ENCODE data around the gene AFAP1L2. TPM values are rescaled to one million over a fixed set of nuclear protein-coding genes. Genes with fewer than 3 reads are reported as not detected.

AFAP1L2 gene
- total and polyA plus RNA-seq, 7 donors = 0.75 to 3.6 (median 1.7) TPM

GRCh38 chr10:114364726-114365125 is 39.6 kb downstream of the AFAP1L2 start:
- ATAC-seq = no peak
- 62 to 72% (median 72%) methylated on average over 4 of the region's 4 CpGs for WGBS, 3 donors
- H3K27me3 ChIP-seq (ENCODE audit: insufficient read depth in 3 of 3, low read length in 2 of 3) = peaks cover 0 to 12% (median 2%) of the 10 kb centered on the region in 3 donors
- no peak overlapping the region for H3K27ac ChIP-seq
- intact Hi-C loops (cut with DNase I) = no loop called here
- H3K4me1 ChIP-seq = no peaks in the 10 kb centered on the region
- TF ChIP-seq CTCF (IDR thresholded peaks at IDR 0.05) = no peak
- H3K36me3 ChIP-seq (ENCODE audit: insufficient read depth in 1 of 2, low read depth in 1 of 2) = no peaks in the 10 kb centered on the region
- no peak for DNase-seq
- no peaks in the 10 kb centered on the region for H3K9me3 ChIP-seq
- H3K4me3 ChIP-seq = no peak overlapping the region

GRCh38 chr10:114363745-114364454 is 40.4 kb downstream of the AFAP1L2 start:
- ATAC-seq (no peak), DNase-seq (no peak)
- H3K27ac ChIP-seq = no peak overlapping the region
- H3K27me3 ChIP-seq (ENCODE audit: insufficient read depth in 3 of 3, low read length in 2 of 3) = peaks cover 0 to 12% (median 2%) of the 10 kb centered on the region in 3 donors
- no peaks in the 10 kb centered on the region for H3K36me3 ChIP-seq (ENCODE audit: insufficient read depth in 1 of 2, low read depth in 1 of 2)
- no peak overlapping the region for H3K4me3 ChIP-seq
- H3K9me3 ChIP-seq = no peaks in the 10 kb centered on the region
- intact Hi-C loops (cut with DNase I) = no loop called here
- TF ChIP-seq CTCF (IDR thresholded peaks at IDR 0.05) = no peak
- no peaks in the 10 kb centered on the region for H3K4me1 ChIP-seq
- 52 to 70% (median 58%) methylated on average over 4 of the region's 4 CpGs for WGBS, 3 donors

- WGBS, 3 donors = 40 to 64% (median 42%) methylated on average over 16 of the region's 16 CpGs
Observed at GRCh38 chr10:114362826-114363355, 41.4 kb downstream of the AFAP1L2 start.

GRCh38 chr10:114359953-114360345 is 44.4 kb downstream of the AFAP1L2 start:
- no peak for ATAC-seq
- Histone ChIP-seq H3K4me3 (no peak overlapping the region), H3K4me1 (no peaks in the 10 kb centered on the region), H3K9me3 (no peaks in the 10 kb centered on the region), H3K27ac (no peak overlapping the region), H3K36me3 (ENCODE audit: insufficient read depth in 1 of 2, low read depth in 1 of 2) (no peaks in the 10 kb centered on the region), H3K27me3 (ENCODE audit: insufficient read depth in 3 of 3, low read length in 2 of 3) (peaks cover 0 to 8% (median 2%) of the 10 kb centered on the region in 3 donors)
- intact Hi-C loops (cut with DNase I) = no loop called here
- 32 to 56% (median 40%) methylated on average over 2 of the region's 2 CpGs for WGBS, 3 donors
- DNase-seq = no peak
- TF ChIP-seq CTCF (IDR thresholded peaks at IDR 0.05) = no peak

More at GRCh38 chr10:114362826-114363355, 41.4 kb downstream of the AFAP1L2 start:
- Histone ChIP-seq H3K4me3 (no peak overlapping the region), H3K36me3 (ENCODE audit: insufficient read depth in 1 of 2, low read depth in 1 of 2) (no peaks in the 10 kb centered on the region), H3K27me3 (ENCODE audit: insufficient read depth in 3 of 3, low read length in 2 of 3) (peaks cover 0 to 12% (median 2%) of the 10 kb centered on the region in 3 donors), H3K9me3 (no peaks in the 10 kb centered on the region), H3K27ac (no peak overlapping the region), H3K4me1 (no peaks in the 10 kb centered on the region)
- no peak for TF ChIP-seq CTCF (IDR thresholded peaks at IDR 0.05)
- ATAC-seq = no peak
- DNase-seq = no peak
- intact Hi-C loops (cut with DNase I) = no loop called here
